Measurements from ENCODE around the gene TSPAN18.

GRCh38 chr11:44833221-44833876 lies 106.6 kb downstream of the TSPAN18 start:
- TF ChIP-seq CTCF (tag by site-specific recombination; IDR thresholded peaks at IDR 0.05), result no peak
- TF ChIP-seq REST (tag by site-specific recombination; IDR thresholded peaks at IDR 0.05), result no peak
- no peak for TF ChIP-seq ZNF785 (tag by site-specific recombination; IDR thresholded peaks at IDR 0.05)
- TF ChIP-seq ZNF404 (tag by site-specific recombination; IDR thresholded peaks at IDR 0.05), result no peak
- TF ChIP-seq ZBTB7A (tag by site-specific recombination; IDR thresholded peaks at IDR 0.05; ENCODE audit: low read depth), result no peak
- no peak for TF ChIP-seq ZNF148 (tag by site-specific recombination; IDR thresholded peaks at IDR 0.05; ENCODE audit: borderline replicate concordance)
- no peak for TF ChIP-seq ZNF48 (tag by site-specific recombination; IDR thresholded peaks at IDR 0.05)
- TF ChIP-seq MYNN (tag by site-specific recombination; IDR thresholded peaks at IDR 0.05; ENCODE audit: borderline replicate concordance), result no peak
- TF ChIP-seq ELK4 (IDR thresholded peaks at IDR 0.05; ENCODE audit: borderline replicate concordance, low read depth, low read length), result no peak
- TF ChIP-seq ZNF639 (tag by site-specific recombination; IDR thresholded peaks at IDR 0.05), result no peak
- no peak for TF ChIP-seq ZNF121 (tag by site-specific recombination; IDR thresholded peaks at IDR 0.05)
- no peak for TF ChIP-seq ZNF280D (tag by site-specific recombination; IDR thresholded peaks at IDR 0.05)
- TF ChIP-seq ZBTB21 (tag by site-specific recombination; IDR thresholded peaks at IDR 0.05), result no peak
